ENCODE measurements around the gene FAM124B.

Gene FAM124B

DNA sequence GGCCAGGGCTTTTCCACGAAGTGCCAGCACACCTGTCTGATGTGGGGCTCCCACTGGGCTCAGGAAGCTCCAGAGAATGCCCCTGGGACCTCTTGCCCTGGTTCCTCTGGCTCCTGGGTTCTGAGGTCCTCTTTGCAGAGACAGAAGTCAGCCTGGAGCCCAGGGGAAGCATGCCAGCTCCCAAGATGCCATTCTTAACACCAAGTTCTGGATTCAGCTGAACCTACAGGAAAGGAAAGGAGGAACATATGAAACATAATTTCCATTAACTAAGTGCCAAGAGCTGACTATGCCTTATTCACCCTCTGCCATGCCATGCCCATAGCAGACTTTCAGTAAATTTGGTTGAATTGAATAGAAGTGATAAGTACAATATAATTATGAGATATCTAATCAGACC lies 21.9 kb downstream of the FAM124B start:
- DNase-seq = no peak

DNA sequence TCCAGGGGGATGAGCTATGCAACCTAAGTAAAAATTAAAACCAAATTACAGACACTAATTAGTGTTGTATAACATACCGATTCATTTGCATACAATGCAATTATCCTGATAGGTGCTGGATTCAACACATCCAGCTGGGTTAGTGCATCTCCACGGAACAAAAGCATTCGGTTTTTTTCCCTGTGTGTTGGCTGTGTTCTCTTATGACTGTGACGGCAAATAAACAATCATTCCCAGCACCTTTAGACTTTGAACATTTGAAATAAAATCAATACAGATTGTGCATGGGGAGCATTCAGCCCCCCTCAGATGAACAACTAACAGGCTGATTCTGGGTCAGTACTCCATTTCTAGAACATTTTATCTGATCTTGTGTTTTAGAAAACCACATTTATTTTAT lies 22.7 kb downstream of the FAM124B start:
- DNase-seq = no peak

- no peak for DNase-seq
These were observed 23.2 kb downstream of the FAM124B start for GRCh38 chr2:224378701-224379097.

- DNase-seq = no peak
These were observed 23.9 kb downstream of the FAM124B start for GRCh38 chr2:224377751-224378700.

GRCh38 chr2:224372641-224373040 lies 29.3 kb downstream of the FAM124B start:
- DNase-seq = no peak

- peak; percentile 30 for DNase-seq
These were observed 32.8 kb downstream of the FAM124B start for GRCh38 chr2:224369028-224369632.

- no peak for DNase-seq
These were observed 35.6 kb downstream of the FAM124B start for GRCh38 chr2:224366267-224366844.

GRCh38 chr2:224365331-224365730 lies 36.6 kb downstream of the FAM124B start:
- DNase-seq = no peak

- DNase-seq = no peak
These were observed 38.6 kb downstream of the FAM124B start for GRCh38 chr2:224363281-224363680.

GRCh38 chr2:224362094-224362493 lies 39.8 kb downstream of the FAM124B start:
- DNase-seq = no peak

- no peak for DNase-seq
These were observed 41.1 kb downstream of the FAM124B start for GRCh38 chr2:224360801-224361251.

DNA sequence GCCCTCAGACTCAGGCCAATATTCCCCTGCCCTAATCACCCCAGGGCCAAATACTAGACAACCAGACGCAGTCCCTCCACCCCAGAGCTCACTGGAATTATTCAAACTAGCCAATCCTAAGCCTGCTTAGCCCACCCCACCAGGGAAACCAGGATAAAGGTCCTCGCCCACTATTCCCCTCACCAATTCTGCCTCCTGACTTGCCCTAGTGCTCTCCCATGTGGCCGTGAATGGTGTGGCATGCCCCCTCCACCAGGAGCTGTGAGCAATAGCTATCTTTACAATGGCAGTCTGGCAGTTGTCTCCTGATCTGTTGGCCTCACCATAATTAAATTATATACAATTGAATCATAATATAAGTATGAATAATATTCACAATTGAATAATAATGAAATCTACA lies 42.3 kb downstream of the FAM124B start:
- no peak for DNase-seq

DNA sequence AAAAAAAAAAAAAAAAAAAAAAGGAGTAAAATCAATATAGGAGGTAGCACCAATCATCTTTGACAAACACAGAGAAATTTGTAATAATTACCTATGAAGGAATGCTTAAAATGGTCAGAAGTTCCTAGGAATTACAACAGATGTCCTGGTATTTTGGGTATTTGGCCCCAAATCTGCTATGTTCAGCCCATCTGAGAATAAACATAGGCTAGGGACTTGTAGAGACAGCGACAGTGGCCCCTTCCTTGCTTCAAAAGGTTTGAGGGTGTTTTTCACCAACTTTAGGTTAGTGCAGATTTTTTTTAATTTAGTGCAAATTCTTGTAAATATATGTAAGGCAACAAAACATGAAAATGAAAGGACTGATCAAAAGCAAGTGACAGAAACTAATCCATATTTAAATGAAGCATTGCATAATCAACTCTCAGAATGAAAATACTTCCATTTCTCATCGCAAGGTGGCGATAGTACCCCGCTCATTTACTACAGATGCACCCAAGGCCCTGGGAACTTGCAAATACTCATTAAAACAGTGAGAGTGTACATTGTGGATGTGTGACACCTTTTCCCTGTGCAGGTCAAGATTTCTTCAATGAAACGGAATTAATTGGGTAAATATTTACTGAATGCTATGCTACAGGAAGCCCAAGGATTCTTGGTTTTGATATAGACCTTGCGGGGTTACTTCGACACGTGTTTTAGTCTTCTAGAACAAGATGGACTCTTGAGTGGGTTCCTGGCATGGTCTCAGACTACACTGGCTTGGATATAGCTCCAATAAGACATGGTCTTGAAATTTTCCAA lies 44.6 kb downstream of the FAM124B start:
- peak; percentile 38 for DNase-seq

GRCh38 chr2:224354632-224355211 lies 47.2 kb downstream of the FAM124B start:
- DNase-seq = no peak

- DNase-seq = no peak
These were observed 51.2 kb downstream of the FAM124B start for GRCh38 chr2:224350703-224351102.

- DNase-seq = no peak
These were observed 52.5 kb downstream of the FAM124B start for GRCh38 chr2:224349396-224349795.

DNA sequence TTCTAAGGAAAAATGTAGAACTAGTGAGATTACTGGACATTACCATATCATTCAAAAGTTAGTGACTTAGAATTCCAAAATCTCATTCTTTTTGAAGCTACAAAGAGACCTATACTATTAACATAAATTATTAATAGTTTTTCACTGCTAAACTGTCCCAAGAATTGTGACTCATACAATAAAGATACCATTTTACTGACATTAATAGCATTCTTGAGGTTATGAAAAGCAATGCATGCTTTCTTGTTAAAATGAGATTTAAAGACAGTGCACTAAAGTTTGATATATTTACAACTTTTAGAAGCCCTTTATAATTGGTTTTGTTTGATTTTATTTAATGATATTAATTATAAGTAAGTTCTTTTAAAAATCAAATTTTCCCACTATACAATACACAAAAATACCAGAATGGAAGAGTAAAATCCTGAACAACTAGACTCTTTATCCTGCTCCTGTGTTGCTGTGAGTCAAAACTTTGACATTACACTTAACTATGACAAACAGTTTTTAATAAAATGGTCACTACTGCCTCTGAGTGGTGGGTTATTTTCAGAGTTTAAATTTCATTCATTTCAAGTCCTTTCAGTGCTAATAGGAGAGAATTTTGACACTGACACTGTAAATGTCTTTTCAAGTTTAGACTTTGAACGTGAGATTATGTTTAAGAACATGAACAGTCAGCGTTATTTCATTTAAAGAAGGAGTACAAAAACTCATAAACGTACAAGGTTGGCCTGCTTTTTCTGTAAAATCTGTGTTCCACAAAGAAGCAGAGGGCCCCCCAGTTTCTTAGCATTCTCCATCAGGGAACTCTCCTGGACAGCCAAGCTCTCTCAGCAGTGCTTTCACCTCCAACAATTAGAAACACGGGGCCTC lies 54.5 kb downstream of the FAM124B start:
- no peak for DNase-seq

DNA sequence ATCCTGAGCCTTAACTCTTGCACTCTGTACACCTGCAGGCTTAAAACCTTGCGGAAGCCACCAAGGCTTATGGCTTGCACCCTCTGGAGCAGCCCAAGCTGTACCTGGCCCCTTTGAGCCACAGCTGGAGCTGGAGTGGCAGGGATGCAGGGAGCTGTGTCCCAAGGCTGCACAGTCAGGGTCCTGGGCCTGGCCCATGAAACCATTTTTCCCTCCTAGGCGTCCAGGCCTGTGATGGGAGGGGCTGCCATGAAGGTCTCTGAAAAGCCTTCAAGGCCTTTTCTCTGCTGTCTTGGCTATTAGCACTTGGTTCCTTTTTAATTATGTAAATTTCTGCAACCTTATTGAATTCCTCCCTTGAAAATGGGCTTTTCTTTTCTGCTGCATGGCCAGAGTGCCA lies 56.4 kb downstream of the FAM124B start:
- no peak for DNase-seq

- no peak for DNase-seq
These were observed 58.7 kb downstream of the FAM124B start for GRCh38 chr2:224343226-224343625.

DNA sequence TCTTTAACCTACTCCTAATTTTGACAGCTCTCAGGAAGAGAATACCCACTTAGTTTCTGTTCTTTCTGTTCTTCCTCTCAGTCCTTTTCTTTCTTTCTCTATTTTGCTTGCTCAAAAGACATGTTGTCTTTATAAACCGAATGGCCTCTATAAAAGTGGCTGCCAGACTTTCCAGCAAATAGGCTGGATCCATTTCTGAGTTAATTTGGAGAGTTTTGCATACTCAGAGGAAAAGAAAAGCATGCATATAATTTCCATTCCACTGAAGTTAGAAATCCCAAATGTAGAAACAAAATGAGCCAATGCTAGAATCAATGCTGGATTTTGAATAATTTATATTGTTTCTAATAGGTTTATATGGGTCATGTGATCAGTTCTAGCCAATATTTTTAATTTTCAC lies 65.9 kb downstream of the FAM124B start:
- DNase-seq = no peak

DNA sequence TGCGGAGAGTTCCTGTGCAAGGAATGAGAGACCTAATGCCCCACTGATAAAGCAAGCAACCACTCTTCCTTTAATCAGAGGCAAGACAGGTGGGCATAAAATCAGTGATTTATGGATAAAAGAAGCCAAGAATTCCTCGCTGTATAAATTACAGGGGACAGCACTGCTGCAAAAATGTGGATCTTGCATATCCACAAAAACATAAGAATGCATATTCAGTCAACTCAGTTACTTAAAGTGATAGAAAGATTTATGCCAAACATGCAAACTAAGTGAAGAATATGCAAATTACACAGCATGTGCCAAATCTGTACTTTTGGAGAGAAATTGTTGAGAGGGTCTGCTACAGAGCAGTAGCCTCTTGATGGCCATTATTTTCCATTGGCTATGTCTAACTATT lies 67.2 kb downstream of the FAM124B start:
- no peak for DNase-seq

Measured in HCEC 1CT (cell line).